Muscle of leg (tissue), 16 donors: Measurements from ENCODE around the gene KRT13. TPM values are rescaled to one million over a fixed set of nuclear protein-coding genes. Genes with fewer than 3 reads are reported as not detected.

Source experiments
- DNase-seq: peaks from one replicate; pipeline ENCODE4 v3.0.0; 2013
- H3K27ac ChIP-seq: one replicate; pipeline ENCODE4 v1.5.1; 2013; ENCODE audit warnings: mild to moderate bottlenecking, low read length, control low read depth
- H3K27me3 ChIP-seq: one replicate; pipeline ENCODE4 v1.6.1; 2013; ENCODE audit warnings: low read length; ENCODE audit not compliant: control insufficient read depth, insufficient read depth
- H3K36me3 ChIP-seq: one replicate; pipeline ENCODE4 v1.6.1; 2013; ENCODE audit warnings: low read length; ENCODE audit not compliant: control insufficient read depth, insufficient read depth
- H3K4me1 ChIP-seq: one replicate; pipeline ENCODE4 v1.6.1; 2013; ENCODE audit warnings: low read length; ENCODE audit not compliant: control insufficient read depth, insufficient read depth
- H3K4me3 ChIP-seq: one replicate; pipeline ENCODE4 v1.5.1; 2013; ENCODE audit warnings: low read length, control low read depth
- H3K9me3 ChIP-seq: replicated peaks from 2 replicates; pipeline ENCODE4 v1.6.1; 2013; ENCODE audit warnings: low read depth, low read length; ENCODE audit not compliant: control insufficient read depth
- WGBS: methylation state at CpG from one replicate; pipeline ENCODE4 v1.1.5; 2013; ENCODE audit warnings: missing lambda C conversion rate; ENCODE audit not compliant: insufficient coverage; 5-methylcytosine and 5-hydroxymethylcytosine counted together
- long read RNA-seq, 11 donors: transcript quantifications; one replicate each; lab custom pipeline, GENCODE V29; 2026
- polyA plus RNA-seq, 8 donors: library from polyadenylated mRNA; unstranded; fragments of 120-200 nt; gene quantifications; one replicate each; pipeline versions ENCODE4 v1.2.1 to v1.2.3, GENCODE V29; 2013; ENCODE audit warnings: inconsistent platforms in 1 of 8, low replicate concordance in 1 of 8; ENCODE audit not compliant: insufficient read length in 8 of 8, insufficient read depth in 1 of 8
- total RNA-seq: library from RNA; stranded (reverse); fragments of 120-200 nt; gene quantifications from one replicate; pipeline ENCODE4 v1.2.4, GENCODE V29; 2013

KRT13 gene
- 0.13 TPM for total RNA-seq
- polyA plus RNA-seq, result 100 to 1,000 TPM in 1 of 8 donors, 1 to 10 TPM in 1, under 1 TPM in 5, not detected in 1; 0.16 to 177 (median 0.73) TPM
- long read RNA-seq, donor 1, result 0 reads
- long read RNA-seq, donor 2, partial matches to known transcripts, result 0 of 2 reads
- long read RNA-seq, donor 2, other reads (novel, unspliced or antisense), result 0 of 2 reads
- long read RNA-seq, donor 3, partial matches to known transcripts, result 0 of 1 reads
- long read RNA-seq, donor 3, other reads (novel, unspliced or antisense), result 0 of 1 reads
- long read RNA-seq, donor 4, result 0 reads
- long read RNA-seq, donor 5, result 0 reads
- long read RNA-seq, donor 6, result 0 reads
- long read RNA-seq, donor 7, result 0 reads
- long read RNA-seq, donor 8, result 0 reads
- long read RNA-seq, donor 9, result 0 reads
- long read RNA-seq, donor 10, result 0 reads
- long read RNA-seq, donor 11, result 0 reads

GRCh38 chr17:41505007-41505808, at the start of gene KRT13:
Gene KRT13 (minus strand): TSS chr17:41505612. CDS start chr17:41505550, 62 bp downstream.
- peaks cover 7% of the 10 kb centered on the region for H3K27me3 ChIP-seq
- 91% methylated on average over 12 of the region's 17 CpGs for WGBS

GRCh38 chr17:41553987-41554680, 48.7 kb upstream of the KRT13 start:
- 50% methylated on average over 2 of the region's 8 CpGs for WGBS
- DNase-seq, result peak; percentile 28
- no peaks in the 10 kb centered on the region for H3K36me3 ChIP-seq
- peaks cover 14% of the 10 kb centered on the region for H3K27me3 ChIP-seq
- no peak overlapping the region for H3K4me3 ChIP-seq
- H3K9me3 ChIP-seq, result no peaks in the 10 kb centered on the region
- no peak overlapping the region for H3K27ac ChIP-seq
- H3K4me1 ChIP-seq, result peaks cover under 1% of the 10 kb centered on the region

More at GRCh38 chr17:41505007-41505808, at the start of gene KRT13:
- no peak for DNase-seq
- Histone ChIP-seq H3K27ac (no peak within 1 kb of the TSS), H3K4me1 (no peaks in the 10 kb centered on the region), H3K4me3 (no peak within 1 kb of the TSS), H3K36me3 (no peaks in the 10 kb centered on the region), H3K9me3 (no peaks in the 10 kb centered on the region)

GRCh38 chr17:41553176-41553575, 47.8 kb upstream of the KRT13 start:
- 91% methylated on average over 4 of the region's 4 CpGs for WGBS
- H3K27me3 ChIP-seq, result peaks cover 14% of the 10 kb centered on the region
- H3K27ac ChIP-seq, result no peak overlapping the region
- H3K4me1 ChIP-seq, result peaks cover 10% of the 10 kb centered on the region
- no peak for DNase-seq
- H3K36me3 ChIP-seq, result no peaks in the 10 kb centered on the region
- no peak overlapping the region for H3K4me3 ChIP-seq
- no peaks in the 10 kb centered on the region for H3K9me3 ChIP-seq

GRCh38 chr17:41552455-41552854, 47.0 kb upstream of the KRT13 start:
- Histone ChIP-seq H3K4me3 (no peak overlapping the region), H3K27me3 (peaks cover 14% of the 10 kb centered on the region), H3K4me1 (peaks cover 16% of the 10 kb centered on the region), H3K36me3 (no peaks in the 10 kb centered on the region), H3K9me3 (no peaks in the 10 kb centered on the region), H3K27ac (no peak overlapping the region)
- no peak for DNase-seq
- 87% methylated on average over 4 of the region's 5 CpGs for WGBS

- no peaks in the 10 kb centered on the region for H3K36me3 ChIP-seq
- peaks cover 4% of the 10 kb centered on the region for H3K9me3 ChIP-seq
- no peak overlapping the region for H3K27ac ChIP-seq
- peaks cover 8% of the 10 kb centered on the region for H3K27me3 ChIP-seq
- 68% methylated on average over 3 of the region's 5 CpGs for WGBS
- no peak for DNase-seq
- no peak overlapping the region for H3K4me3 ChIP-seq
- peaks cover 17% of the 10 kb centered on the region for H3K4me1 ChIP-seq
Observed at GRCh38 chr17:41551365-41551764, 46.0 kb upstream of the KRT13 start.

- WGBS, result 73% methylated on average over 7 of the region's 8 CpGs
- Histone ChIP-seq H3K36me3 (no peaks in the 10 kb centered on the region), H3K4me1 (peaks cover 17% of the 10 kb centered on the region), H3K27ac (no peak overlapping the region), H3K4me3 (no peak overlapping the region), H3K27me3 (peaks cover 2% of the 10 kb centered on the region), H3K9me3 (peaks cover 5% of the 10 kb centered on the region)
- no peak for DNase-seq
Observed at GRCh38 chr17:41549596-41550039, 44.2 kb upstream of the KRT13 start.

GRCh38 chr17:41548844-41549595, 43.6 kb upstream of the KRT13 start:
- H3K27ac ChIP-seq, result no peak overlapping the region
- H3K27me3 ChIP-seq, result peaks cover 2% of the 10 kb centered on the region
- peaks cover 20% of the 10 kb centered on the region for H3K4me1 ChIP-seq
- DNase-seq, result peak; percentile 91
- WGBS, result 4% methylated on average over 12 of the region's 25 CpGs
- H3K4me3 ChIP-seq, result no peak overlapping the region
- no peaks in the 10 kb centered on the region for H3K36me3 ChIP-seq
- peaks cover 5% of the 10 kb centered on the region for H3K9me3 ChIP-seq

GRCh38 chr17:41547921-41548843, 42.8 kb upstream of the KRT13 start:
- H3K9me3 ChIP-seq, result peaks cover 5% of the 10 kb centered on the region
- H3K4me3 ChIP-seq, result no peak overlapping the region
- no peaks in the 10 kb centered on the region for H3K36me3 ChIP-seq
- WGBS, result 39% methylated on average over 17 of the region's 23 CpGs
- peaks cover 2% of the 10 kb centered on the region for H3K27me3 ChIP-seq
- peak; percentile 25 for DNase-seq
- H3K27ac ChIP-seq, result no peak overlapping the region
- peaks cover 20% of the 10 kb centered on the region for H3K4me1 ChIP-seq
